ENCODE results near the gene ANP32A. TPM values are rescaled to one million over a fixed set of nuclear protein-coding genes. Genes with fewer than 3 reads are reported as not detected.
A peak's percentile ranks its signal among the peaks of the same experiment; 100 is the strongest.

Gene ANP32A
- total RNA-seq, 1 donor from 2014 or later: 90.3 TPM

DNA sequence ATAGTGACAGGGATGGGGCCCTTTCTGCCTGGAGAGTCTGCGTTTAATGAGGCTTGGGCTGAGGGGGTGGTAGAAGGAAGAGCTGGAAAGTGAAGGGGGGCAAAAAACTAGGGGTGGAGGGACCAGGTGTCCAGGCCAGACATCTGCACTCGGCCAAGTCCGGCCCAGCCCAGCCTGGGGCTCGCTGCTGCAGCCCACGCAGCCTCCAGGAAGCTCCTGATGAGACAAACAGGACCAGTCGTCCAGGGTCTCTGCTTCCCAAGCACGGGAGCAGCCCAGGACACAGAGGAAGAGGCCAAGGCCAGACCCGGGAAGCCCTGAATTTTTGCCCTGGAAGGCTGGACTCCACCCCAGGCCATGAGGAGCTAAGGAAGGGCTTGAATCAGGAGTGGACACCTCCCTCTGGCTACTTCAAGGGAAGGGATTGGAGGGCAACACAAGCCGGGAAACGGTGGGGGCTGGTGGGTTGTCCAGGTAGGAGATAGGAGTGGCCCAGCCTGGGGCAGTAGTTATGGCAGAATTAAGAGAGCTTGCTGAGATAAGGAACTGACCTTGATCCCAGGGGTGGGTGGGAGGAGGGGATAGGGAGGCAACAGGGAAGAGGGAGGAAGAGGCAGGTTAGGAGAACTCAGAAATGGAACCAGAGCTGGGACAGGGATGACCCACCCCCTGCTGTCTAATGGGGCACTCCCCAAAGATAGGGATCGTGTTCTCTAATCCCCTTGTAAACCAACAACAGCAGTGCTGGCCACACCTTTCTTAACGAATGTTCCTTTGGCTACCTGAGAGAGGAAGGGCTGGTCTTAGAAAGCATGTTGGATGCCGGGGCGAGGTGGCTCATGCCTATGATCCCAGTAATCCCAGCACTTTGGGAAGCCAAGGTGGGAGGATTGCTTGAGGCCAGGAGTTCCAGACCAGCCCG lies 89.5 kb downstream of the ANP32A start:
- ATAC-seq (peak; percentile 9), DNase-seq (ENCODE audit: low spot score) (no peak)
- intact Hi-C loops (cut with DNase I): loop anchor here (2.0 to 5.0 kb wide), 2 partner anchors 146 to 189 kb away; no protein-coding TSS in a partner anchor

GRCh38 chr15:68730471-68730919 lies 90.2 kb downstream of the ANP32A start:
- ATAC-seq: peak; percentile 55
- peak; percentile 63 for DNase-seq (ENCODE audit: low spot score)
- intact Hi-C loops (cut with DNase I): loop anchor here (2.0 to 5.0 kb wide), 2 partner anchors 146 to 188 kb away; no protein-coding TSS in a partner anchor

DNA sequence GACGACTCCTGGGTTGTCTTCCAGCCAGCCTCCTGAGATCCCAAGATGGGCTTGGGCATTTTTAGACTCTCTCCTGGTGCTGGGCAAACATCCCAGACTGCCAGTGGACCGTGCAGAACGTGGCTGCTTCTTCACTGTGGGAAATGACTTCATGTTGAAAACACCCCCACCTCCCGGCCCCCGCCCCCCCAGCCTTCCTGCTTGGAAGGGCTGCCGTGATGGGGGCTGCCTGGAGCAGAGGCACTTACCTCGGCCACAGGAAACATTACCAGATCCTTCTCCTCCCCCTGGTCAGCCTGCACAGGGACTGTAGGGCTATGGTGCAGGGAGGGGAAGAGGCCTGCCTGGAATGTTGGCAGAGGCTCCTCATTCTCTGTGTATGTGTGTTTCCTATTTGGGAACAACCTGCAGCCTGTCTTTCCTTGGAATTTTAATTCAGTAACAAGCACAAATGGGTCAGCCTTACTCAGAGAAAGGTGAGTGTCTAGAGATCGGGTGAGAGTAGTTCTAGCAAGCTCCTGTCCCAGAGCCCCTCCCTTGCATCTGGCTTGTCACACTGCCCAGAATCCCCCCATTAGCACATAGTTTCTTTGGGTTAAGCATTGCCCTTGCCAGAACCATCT lies 90.8 kb downstream of the ANP32A start:
- DNase-seq (ENCODE audit: low spot score) (no peak), ATAC-seq (peak; percentile 25)
- intact Hi-C loops (cut with DNase I): loop anchor here (2.0 to 5.0 kb wide), 2 partner anchors 147 to 188 kb away; no protein-coding TSS in a partner anchor

Small RNAs within 50 kb of the gene (microRNA-seq; reads per million reads assigned to microRNA genes)
- gene MIR4312: not detected

Other genes starting within 250 kb of the ANP32A start
- gene CORO2B, start 241.9 kb downstream of the ANP32A start, total RNA-seq: 10.2 TPM
- gene SPESP1, start 109.6 kb upstream of the ANP32A start, total RNA-seq: 2.0 TPM
- gene NOX5, start 193.8 kb upstream of the ANP32A start, total RNA-seq: 0.45 TPM